RPMI8226 (cell line): ENCODE measurements around the gene ACP7.
"Not testable (repeated sequence)": the region's sequence is repeated elsewhere in the genome, so short reads cannot be mapped to it uniquely, and the experiment has no call there.

Source experiments
- DNase-seq: peaks from one replicate; pipeline ENCODE4 v3.0.0-alpha.2; 2015

The ACP7 gene

GRCh38 chr19:39078436-39079200 is 5.5 kb upstream of the ACP7 start:
- no peak for DNase-seq

- no peak for DNase-seq
These were observed 3.7 kb upstream of the ACP7 start for GRCh38 chr19:39080431-39080830.

- DNase-seq = no peak
These were observed 2.0 kb upstream of the ACP7 start for GRCh38 chr19:39082167-39082566.

- no peak for DNase-seq
These were observed 1.2 kb upstream of the ACP7 start for GRCh38 chr19:39082745-39083598.

GRCh38 chr19:39083599-39083982 is 577 bp upstream of the ACP7 start:
- no peak for DNase-seq

GRCh38 chr19:39084732-39085080 is 538 bp downstream of the ACP7 start:
- DNase-seq = no peak

GRCh38 chr19:39085392-39085791 is 1.2 kb downstream of the ACP7 start:
- DNase-seq = no peak

GRCh38 chr19:39086386-39086785 is 2.2 kb downstream of the ACP7 start:
- DNase-seq = no peak

- no peak for DNase-seq
These were observed 3.9 kb downstream of the ACP7 start for GRCh38 chr19:39087907-39088686.

- not testable (repeated sequence) for DNase-seq
These were observed 5.8 kb downstream of the ACP7 start for GRCh38 chr19:39090016-39090415.

- DNase-seq = no peak
These were observed 6.7 kb downstream of the ACP7 start for GRCh38 chr19:39090881-39091280.

- not testable (repeated sequence) for DNase-seq
These were observed 11.8 kb downstream of the ACP7 start for GRCh38 chr19:39095799-39096540.

GRCh38 chr19:39097299-39097698 is 13.1 kb downstream of the ACP7 start:
- no peak for DNase-seq

GRCh38 chr19:39097721-39098120 is 13.6 kb downstream of the ACP7 start:
- no peak for DNase-seq

GRCh38 chr19:39098365-39099269 is 14.4 kb downstream of the ACP7 start:
- DNase-seq = no peak

- DNase-seq = no peak
These were observed 15.2 kb downstream of the ACP7 start for GRCh38 chr19:39099341-39099740.

GRCh38 chr19:39100500-39101166 is 16.5 kb downstream of the ACP7 start:
- no peak for DNase-seq

GRCh38 chr19:39103151-39103550 is 19.0 kb downstream of the ACP7 start:
- DNase-seq = no peak

GRCh38 chr19:39104186-39104596 is 20.0 kb downstream of the ACP7 start:
- no peak for DNase-seq

- no peak for DNase-seq
These were observed 22.0 kb downstream of the ACP7 start for GRCh38 chr19:39106194-39106593.

GRCh38 chr19:39109641-39110040 is 25.5 kb downstream of the ACP7 start:
- DNase-seq = no peak
